BE2C (cell line): ENCODE results near the gene SLC12A2.

ENCODE experiments used
- DNase-seq: peaks from one replicate; pipeline ENCODE4 v3.0.0-alpha.2; 2020
- H3K27me3 ChIP-seq: fragments of 250-450 bp; sonication (Bioruptor Pico); 2 replicates; pipeline ENCODE4 v1.5.1; 2020; ENCODE audit warnings: mild to moderate bottlenecking
- H3K36me3 ChIP-seq: fragments of 250-450 bp; sonication (Bioruptor Pico); 2 replicates; pipeline ENCODE4 v1.5.1; 2020; ENCODE audit warnings: mild to moderate bottlenecking
- H3K4me1 ChIP-seq: fragments of 250-450 bp; sonication (Bioruptor Pico); 2 replicates; pipeline ENCODE4 v1.5.1; 2020
- H3K4me3 ChIP-seq: 2 replicates; pipeline ENCODE4 v1.5.1; 2011; ENCODE audit warnings: low read depth, low read length
- H3K9me3 ChIP-seq: fragments of 250-450 bp; sonication (Bioruptor Pico); 2 replicates; pipeline ENCODE4 v1.5.1; 2020
- TF ChIP-seq, protein P1 (sequence below): IDR thresholded peaks from 2 replicates; pipeline ENCODE4 v1.5.1; 2012; ENCODE audit warnings: mild to moderate bottlenecking, low read depth, low read length

The SLC12A2 gene

GRCh38 chr5:128100860-128101557 is 17.4 kb downstream of the SLC12A2 start:
- no peak overlapping the region for H3K4me3 ChIP-seq
- no peaks in the 10 kb centered on the region; the same call in 1 of the 2 replicates for H3K4me1 ChIP-seq
- no peaks in the 10 kb centered on the region for H3K36me3 ChIP-seq
- TF ChIP-seq, protein P1, sequence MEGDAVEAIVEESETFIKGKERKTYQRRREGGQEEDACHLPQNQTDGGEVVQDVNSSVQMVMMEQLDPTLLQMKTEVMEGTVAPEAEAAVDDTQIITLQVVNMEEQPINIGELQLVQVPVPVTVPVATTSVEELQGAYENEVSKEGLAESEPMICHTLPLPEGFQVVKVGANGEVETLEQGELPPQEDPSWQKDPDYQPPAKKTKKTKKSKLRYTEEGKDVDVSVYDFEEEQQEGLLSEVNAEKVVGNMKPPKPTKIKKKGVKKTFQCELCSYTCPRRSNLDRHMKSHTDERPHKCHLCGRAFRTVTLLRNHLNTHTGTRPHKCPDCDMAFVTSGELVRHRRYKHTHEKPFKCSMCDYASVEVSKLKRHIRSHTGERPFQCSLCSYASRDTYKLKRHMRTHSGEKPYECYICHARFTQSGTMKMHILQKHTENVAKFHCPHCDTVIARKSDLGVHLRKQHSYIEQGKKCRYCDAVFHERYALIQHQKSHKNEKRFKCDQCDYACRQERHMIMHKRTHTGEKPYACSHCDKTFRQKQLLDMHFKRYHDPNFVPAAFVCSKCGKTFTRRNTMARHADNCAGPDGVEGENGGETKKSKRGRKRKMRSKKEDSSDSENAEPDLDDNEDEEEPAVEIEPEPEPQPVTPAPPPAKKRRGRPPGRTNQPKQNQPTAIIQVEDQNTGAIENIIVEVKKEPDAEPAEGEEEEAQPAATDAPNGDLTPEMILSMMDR, result no peak
- DNase-seq, result no peak
- no peaks in the 10 kb centered on the region for H3K27me3 ChIP-seq
- H3K9me3 ChIP-seq, result no peaks in the 10 kb centered on the region

DNA sequence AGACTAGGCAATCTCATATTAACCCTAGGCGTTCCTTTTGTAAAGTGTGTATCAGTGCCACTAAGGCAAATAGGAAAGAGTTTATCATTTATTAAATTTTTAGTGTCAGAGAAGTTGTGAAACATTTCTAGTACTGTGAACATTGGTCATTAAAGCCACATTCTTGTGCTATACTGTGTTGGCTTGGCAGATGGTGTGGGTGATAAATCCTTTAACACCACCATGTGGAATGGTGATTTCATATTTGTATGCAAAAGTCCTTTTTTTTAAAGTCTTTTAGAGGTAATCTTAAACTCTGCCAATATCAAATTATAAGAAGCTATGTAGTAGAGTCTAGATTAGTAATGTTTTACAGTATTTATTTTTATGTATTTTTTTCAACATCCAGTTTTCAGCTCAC is 18.1 kb downstream of the SLC12A2 start:
- Histone ChIP-seq H3K4me3 (no peak overlapping the region), H3K36me3 (no peaks in the 10 kb centered on the region), H3K4me1 (no peaks in the 10 kb centered on the region; the same call in 1 of the 2 replicates), H3K27me3 (no peaks in the 10 kb centered on the region), H3K9me3 (no peaks in the 10 kb centered on the region)
- no peak for DNase-seq
- TF ChIP-seq, protein P1, result no peak

DNA sequence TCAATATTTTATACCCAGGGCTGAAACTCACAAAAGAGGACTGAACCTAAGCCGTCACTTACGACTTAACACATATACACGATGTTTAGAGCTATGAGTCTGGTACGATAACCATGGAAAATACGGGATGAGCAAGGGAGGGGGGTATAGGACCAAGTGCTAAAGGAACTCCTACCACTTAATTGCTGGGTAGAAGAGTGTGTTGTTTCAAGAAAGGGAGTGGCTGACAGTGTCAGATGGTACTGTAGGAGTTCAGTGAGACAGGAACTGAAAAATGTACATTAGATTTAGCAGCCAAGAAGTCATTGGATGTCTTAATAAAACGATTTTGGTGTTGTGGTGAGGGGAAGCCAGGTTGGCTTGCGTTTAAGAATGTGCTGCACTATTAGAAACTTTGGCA is 21.6 kb downstream of the SLC12A2 start:
- H3K36me3 ChIP-seq, result no peaks in the 10 kb centered on the region
- no peaks in the 10 kb centered on the region for H3K9me3 ChIP-seq
- no peak for DNase-seq
- H3K4me1 ChIP-seq, result no peaks in the 10 kb centered on the region; the same call in 1 of the 2 replicates
- no peaks in the 10 kb centered on the region for H3K27me3 ChIP-seq
- H3K4me3 ChIP-seq, result no peak overlapping the region
- TF ChIP-seq, protein P1, result no peak

DNA sequence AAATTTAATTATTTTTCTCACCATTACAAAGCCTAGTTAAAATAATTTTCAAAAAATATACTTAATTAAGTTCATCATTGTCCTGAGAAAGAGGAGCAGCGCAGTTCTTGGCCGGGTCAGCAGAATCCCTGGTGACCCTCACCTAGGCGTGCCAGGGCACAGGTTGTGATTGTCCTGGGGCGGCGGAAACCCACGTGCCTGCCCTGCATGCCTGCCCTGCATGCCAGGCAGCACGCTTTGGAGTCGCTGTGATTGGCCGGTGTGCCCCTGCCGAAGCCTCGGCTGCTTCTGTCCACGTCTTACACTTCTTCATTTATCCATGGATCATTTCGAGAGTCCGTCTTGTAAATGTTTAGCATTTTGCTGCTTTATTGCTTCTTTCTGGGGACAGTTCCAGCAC is 25.6 kb downstream of the SLC12A2 start:
- TF ChIP-seq, protein P1, result no peak
- no peaks in the 10 kb centered on the region; the same call in 1 of the 2 replicates for H3K36me3 ChIP-seq
- no peaks in the 10 kb centered on the region for H3K9me3 ChIP-seq
- no peak overlapping the region for H3K4me3 ChIP-seq
- H3K27me3 ChIP-seq, result no peaks in the 10 kb centered on the region
- no peaks in the 10 kb centered on the region for H3K4me1 ChIP-seq
- DNase-seq, result no peak

DNA sequence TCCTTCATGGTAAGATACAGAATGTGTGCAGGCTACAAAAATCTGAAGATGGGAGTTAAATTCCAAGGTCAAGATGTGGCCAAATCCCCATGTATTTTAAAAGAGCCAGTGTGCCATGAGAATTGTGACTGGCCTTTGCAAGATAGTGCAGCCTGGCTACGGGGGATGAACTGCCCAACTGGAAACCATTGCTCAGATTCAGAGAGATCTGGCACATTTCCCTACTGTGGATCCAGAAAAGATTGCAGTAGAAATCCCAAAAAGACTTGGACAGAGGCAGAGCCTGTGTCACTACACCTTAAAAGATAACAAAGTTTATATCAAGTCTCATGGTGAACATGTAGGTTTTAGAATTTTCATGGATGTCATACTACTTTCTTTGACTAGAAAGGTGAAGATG is 26.2 kb downstream of the SLC12A2 start:
- Histone ChIP-seq H3K9me3 (no peaks in the 10 kb centered on the region), H3K36me3 (peaks cover 3% of the 10 kb centered on the region; the same call in 1 of the 2 replicates), H3K4me3 (no peak overlapping the region), H3K4me1 (no peaks in the 10 kb centered on the region), H3K27me3 (no peaks in the 10 kb centered on the region)
- no peak for DNase-seq
- TF ChIP-seq, protein P1, result no peak

DNA sequence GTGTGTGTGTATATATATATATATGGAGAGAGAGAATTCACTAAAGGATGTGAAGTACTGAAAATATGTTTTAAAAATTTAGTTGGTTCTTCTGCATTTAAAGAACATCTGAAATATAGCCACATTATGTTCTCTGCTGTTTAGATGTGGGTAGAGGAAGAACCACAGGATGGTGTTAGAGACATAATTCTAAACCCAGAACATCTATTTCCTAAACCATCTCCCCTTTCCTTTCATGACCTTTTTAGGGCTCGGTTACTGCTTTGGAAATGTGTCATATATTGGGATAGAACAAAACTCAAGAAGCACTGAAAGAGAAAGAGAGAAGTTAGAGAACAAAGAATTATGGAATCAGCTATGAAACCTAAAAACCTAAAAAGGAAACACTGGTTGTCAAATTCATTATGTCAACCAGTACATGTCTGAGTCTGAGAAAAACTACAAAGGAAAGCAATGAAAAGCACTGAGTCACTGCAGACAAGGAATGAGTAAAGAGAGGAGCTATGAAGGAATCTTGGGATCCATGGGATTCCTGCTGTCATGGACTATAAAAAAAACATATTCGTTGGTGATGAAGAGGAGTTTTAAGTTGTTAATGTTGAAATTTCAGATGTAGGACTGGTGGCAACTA is 28.4 kb downstream of the SLC12A2 start:
- TF ChIP-seq, protein P1, result no peak
- no peak for DNase-seq
- H3K4me3 ChIP-seq, result no peak overlapping the region
- no peaks in the 10 kb centered on the region for H3K4me1 ChIP-seq
- H3K9me3 ChIP-seq, result no peaks in the 10 kb centered on the region
- no peaks in the 10 kb centered on the region for H3K27me3 ChIP-seq
- H3K36me3 ChIP-seq, result peaks cover 12% of the 10 kb centered on the region; the same call in 1 of the 2 replicates
